Measurements from ENCODE around the gene HSPE1. TPM values are rescaled to one million over a fixed set of nuclear protein-coding genes. Genes with fewer than 3 reads are reported as not detected.

Gene HSPE1
- total RNA-seq, 4 donors from 2014 or later: 47.5 to 79.5 (median 65.4) TPM

Small RNA genes lying within 50 kb of the gene (small RNA-seq; reads per million reads assigned to genes)
- not detected for gene AC020550.1

Other genes with a start within 250 kb of the HSPE1 start
- gene ANKRD44, start 189.6 kb upstream of the HSPE1 start, total RNA-seq: 10 to 100 TPM; 28.5 to 48.9 (median 41.5) TPM
- 100 to 1,000 TPM; 274 to 335 (median 303) TPM for gene SF3B1, start 65.4 kb upstream of the HSPE1 start, total RNA-seq
- gene COQ10B, start 46.8 kb upstream of the HSPE1 start, total RNA-seq: 10 to 100 TPM; 17.8 to 21.0 (median 19.1) TPM
- 100 to 1,000 TPM in 3 of 4 donors, 10 to 100 TPM in 1; 76.1 to 160 (median 119) TPM for gene HSPD1, start 539 bp upstream of the HSPE1 start, total RNA-seq
- 10 to 100 TPM; 14.7 to 21.9 (median 18.4) TPM for gene MOB4, start 15.7 kb downstream of the HSPE1 start, total RNA-seq
- 10 to 100 TPM; 13.5 to 45.8 (median 38.6) TPM for gene RFTN2, start 175.2 kb downstream of the HSPE1 start, total RNA-seq
- gene MARS2, start 205.0 kb downstream of the HSPE1 start, total RNA-seq: 1 to 10 TPM; 5.7 to 8.0 (median 6.9) TPM

Measured in tibial nerve (tissue), 4 donors.